Measurements from ENCODE around the gene TMEFF2. TPM values are rescaled to one million over a fixed set of nuclear protein-coding genes. Genes with fewer than 3 reads are reported as not detected.

The TMEFF2 gene
- total and polyA plus RNA-seq, 4 donors: 0.08 TPM; not detected in 3

DNA sequence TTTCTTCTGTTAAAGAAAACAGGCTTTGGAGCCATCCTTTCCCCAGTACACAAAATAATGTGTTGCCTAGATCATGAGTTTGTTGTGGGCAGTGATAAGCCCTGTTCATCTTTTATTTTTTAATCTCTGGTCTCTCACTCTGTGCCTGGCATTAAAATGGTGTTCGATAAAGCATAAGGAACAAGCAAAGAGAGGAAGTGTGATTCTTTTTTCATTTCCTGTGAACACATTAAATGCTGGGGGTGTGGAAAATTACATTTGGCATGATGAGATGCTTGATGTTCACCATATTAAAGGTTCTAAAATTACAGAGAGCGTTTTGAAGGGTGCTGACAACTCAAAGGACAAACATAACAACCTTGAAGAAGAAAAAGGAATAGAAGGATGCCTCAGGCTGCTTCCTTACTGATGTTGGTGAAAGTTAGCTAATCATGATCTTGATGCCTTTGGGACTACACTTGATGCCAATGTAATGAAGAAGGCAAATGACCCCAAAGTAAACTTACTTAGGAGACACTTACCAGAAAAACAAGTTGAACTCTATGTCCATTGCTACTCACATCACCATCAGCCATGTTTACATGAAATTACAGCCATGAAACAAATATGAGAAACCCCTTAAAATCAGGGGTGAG is 33.0 kb downstream of the TMEFF2 start:
- H3K4me3 ChIP-seq (ENCODE audit: low read depth in 1 of 3, low read length in 3 of 3): no peak overlapping the region
- no peak overlapping the region for H3K27ac ChIP-seq (ENCODE audit: low read depth in 1 of 2, low read length in 2 of 2)
- no peaks in the 10 kb centered on the region for H3K36me3 ChIP-seq (ENCODE audit: control insufficient read depth in 4 of 4, insufficient read depth in 3 of 4, low read depth in 1 of 4, low read length in 3 of 4)
- TF ChIP-seq, protein P1, sequence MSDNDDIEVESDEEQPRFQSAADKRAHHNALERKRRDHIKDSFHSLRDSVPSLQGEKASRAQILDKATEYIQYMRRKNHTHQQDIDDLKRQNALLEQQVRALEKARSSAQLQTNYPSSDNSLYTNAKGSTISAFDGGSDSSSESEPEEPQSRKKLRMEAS (IDR thresholded peaks at IDR 0.05): no peak
- TF ChIP-seq, protein P2, sequence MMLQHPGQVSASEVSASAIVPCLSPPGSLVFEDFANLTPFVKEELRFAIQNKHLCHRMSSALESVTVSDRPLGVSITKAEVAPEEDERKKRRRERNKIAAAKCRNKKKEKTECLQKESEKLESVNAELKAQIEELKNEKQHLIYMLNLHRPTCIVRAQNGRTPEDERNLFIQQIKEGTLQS (IDR thresholded peaks at IDR 0.05): no peak
- TF ChIP-seq RXRA (IDR thresholded peaks at IDR 0.05) (no peak), REST (IDR thresholded peaks at IDR 0.05) (no peak)
- H3K27me3 ChIP-seq (ENCODE audit: control insufficient read depth in 4 of 4, insufficient read depth in 4 of 4, low read length in 3 of 4): no peaks in the 10 kb centered on the region
- no peak overlapping the region for H3K9ac ChIP-seq (ENCODE audit: low read depth in 1 of 2, low read length in 2 of 2)
- DNase-seq (ENCODE audit: low spot score): no peak
- 71% methylated on average over 2 of the region's 2 CpGs for WGBS
- H3K4me1 ChIP-seq (ENCODE audit: control insufficient read depth in 4 of 4, insufficient read depth in 4 of 4, low read length in 3 of 4): no peaks in the 10 kb centered on the region
- H3K9me3 ChIP-seq (ENCODE audit: control insufficient read depth in 4 of 4, low read length in 3 of 4): no peaks in the 10 kb centered on the region

GRCh38 chr2:192159736-192160135 is 35.0 kb downstream of the TMEFF2 start:
- TF ChIP-seq FOXA2 (IDR thresholded peaks at IDR 0.05) (no peak), YY1 (IDR thresholded peaks at IDR 0.05) (no peak), HNF4G (IDR thresholded peaks at IDR 0.05) (no peak), HNF4A (conservative IDR thresholded peaks at IDR 0.05) (no peak), GABPA (IDR thresholded peaks at IDR 0.05 in 1 of 2, conservative IDR thresholded peaks at IDR 0.05 in 1 of 2) (no peak), NR2F2 (IDR thresholded peaks at IDR 0.05) (no peak), JUND (IDR thresholded peaks at IDR 0.05) (no peak), TAF1 (conservative IDR thresholded peaks at IDR 0.05) (no peak), REST (IDR thresholded peaks at IDR 0.05) (no peak), FOXA1 (IDR thresholded peaks at IDR 0.05) (no peak), CTCF (IDR thresholded peaks at IDR 0.05; ENCODE audit: low read depth, low read length, missing input control) (no peak), EGR1 (IDR thresholded peaks at IDR 0.05; ENCODE audit: low read depth in 2 of 2) (no peak), RXRA (IDR thresholded peaks at IDR 0.05) (no peak)
- TF ChIP-seq, protein P1 (IDR thresholded peaks at IDR 0.05): no peak
- TF ChIP-seq, protein P3, sequence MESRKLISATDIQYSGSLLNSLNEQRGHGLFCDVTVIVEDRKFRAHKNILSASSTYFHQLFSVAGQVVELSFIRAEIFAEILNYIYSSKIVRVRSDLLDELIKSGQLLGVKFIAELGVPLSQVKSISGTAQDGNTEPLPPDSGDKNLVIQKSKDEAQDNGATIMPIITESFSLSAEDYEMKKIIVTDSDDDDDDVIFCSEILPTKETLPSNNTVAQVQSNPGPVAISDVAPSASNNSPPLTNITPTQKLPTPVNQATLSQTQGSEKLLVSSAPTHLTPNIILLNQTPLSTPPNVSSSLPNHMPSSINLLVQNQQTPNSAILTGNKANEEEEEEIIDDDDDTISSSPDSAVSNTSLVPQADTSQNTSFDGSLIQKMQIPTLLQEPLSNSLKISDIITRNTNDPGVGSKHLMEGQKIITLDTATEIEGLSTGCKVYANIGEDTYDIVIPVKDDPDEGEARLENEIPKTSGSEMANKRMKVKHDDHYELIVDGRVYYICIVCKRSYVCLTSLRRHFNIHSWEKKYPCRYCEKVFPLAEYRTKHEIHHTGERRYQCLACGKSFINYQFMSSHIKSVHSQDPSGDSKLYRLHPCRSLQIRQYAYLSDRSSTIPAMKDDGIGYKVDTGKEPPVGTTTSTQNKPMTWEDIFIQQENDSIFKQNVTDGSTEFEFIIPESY (IDR thresholded peaks at IDR 0.05): no peak
- TF ChIP-seq, protein P2 (IDR thresholded peaks at IDR 0.05): no peak
- WGBS: 80% methylated on average over 1 of the region's 1 CpG
- no peaks in the 10 kb centered on the region for H3K9me3 ChIP-seq (ENCODE audit: control insufficient read depth in 4 of 4, low read length in 3 of 4)

More at GRCh38 chr2:192159736-192160135, 35.0 kb downstream of the TMEFF2 start:
- H3K4me1 ChIP-seq (ENCODE audit: control insufficient read depth in 4 of 4, insufficient read depth in 4 of 4, low read length in 3 of 4): peaks cover 0 to 4% (median 0%) of the 10 kb centered on the region in 4 donors
- H3K9ac ChIP-seq (ENCODE audit: low read depth in 1 of 2, low read length in 2 of 2): no peak overlapping the region
- H3K4me3 ChIP-seq (ENCODE audit: low read depth in 1 of 3, low read length in 3 of 3): no peak overlapping the region
- no peak overlapping the region for H3K27ac ChIP-seq (ENCODE audit: low read depth in 1 of 2, low read length in 2 of 2)
- DNase-seq (ENCODE audit: low spot score): no peak
- no peaks in the 10 kb centered on the region for H3K36me3 ChIP-seq (ENCODE audit: control insufficient read depth in 4 of 4, insufficient read depth in 3 of 4, low read depth in 1 of 4, low read length in 3 of 4)
- no peaks in the 10 kb centered on the region for H3K27me3 ChIP-seq (ENCODE audit: control insufficient read depth in 4 of 4, insufficient read depth in 4 of 4, low read length in 3 of 4)
